CD8-positive, alpha-beta memory T cell (primary cell): Measurements from ENCODE around the gene BBIP1. TPM values are rescaled to one million over a fixed set of nuclear protein-coding genes. Genes with fewer than 3 reads are reported as not detected.

ENCODE experiments used
- CTCF ChIA-PET: fragments of 350-600 bp; sonication (Branson Sonifier 250); formaldehyde crosslinking; loops from one replicate; lab custom pipeline; 2021; ENCODE audit warnings: antibody characterized with exemption; lab: Charles Lee
- POLR2A ChIA-PET: fragments of 350-600 bp; sonication (Branson Sonifier 250); formaldehyde crosslinking; loops from one replicate; lab custom pipeline; 2021; ENCODE audit warnings: antibody characterized with exemption; lab: Charles Lee
- DNase-seq, 5 donors: peaks; one replicate each; pipeline versions ENCODE4 v3.0.0 to v3.0.0-alpha.2; 2020 to 2022; ENCODE audit warnings: mixed read lengths in 1 of 5
- H3K27ac ChIP-seq: one replicate; pipeline ENCODE4 v1.7.0; 2013; ENCODE audit warnings: low read depth, mild to moderate bottlenecking, low read length, moderate library complexity
- H3K27me3 ChIP-seq: 2 replicates; pipeline ENCODE4 v1.7.0; 2013; ENCODE audit warnings: low read length, mild to moderate bottlenecking; ENCODE audit not compliant: insufficient read depth, poor library complexity, severe bottlenecking
- H3K36me3 ChIP-seq: 2 replicates; pipeline ENCODE4 v1.7.0; 2013; ENCODE audit warnings: mild to moderate bottlenecking, low read length, moderate library complexity; ENCODE audit not compliant: insufficient read depth
- H3K4me1 ChIP-seq: 2 replicates; pipeline ENCODE4 v1.7.0; 2013; ENCODE audit warnings: mild to moderate bottlenecking, low read length, moderate library complexity; ENCODE audit not compliant: insufficient read depth
- H3K4me3 ChIP-seq: 2 replicates; pipeline ENCODE4 v1.7.0; 2013; ENCODE audit warnings: mild to moderate bottlenecking, low read length
- H3K9me3 ChIP-seq: 2 replicates; pipeline ENCODE4 v1.7.0; 2013; ENCODE audit warnings: mild to moderate bottlenecking, low read length
- H3K27ac Mint-ChIP-seq, 8 donors: one replicate each; pipeline ENCODE4 v1.8.0; 2020 to 2021; ENCODE audit warnings: mixed read lengths in 8 of 8, mild to moderate bottlenecking in 6 of 8, inconsistent platforms in 3 of 8, moderate library complexity in 3 of 8
- H3K27me3 Mint-ChIP-seq, 2 donors: one replicate each; pipeline ENCODE4 v1.8.0; 2020 to 2021; ENCODE audit warnings: mixed read lengths in 2 of 2, mild to moderate bottlenecking in 1 of 2, moderate library complexity in 1 of 2
- H3K36me3 Mint-ChIP-seq, 3 donors: one replicate each; pipeline ENCODE4 v1.8.0; 2020 to 2021; ENCODE audit warnings: mixed read lengths in 3 of 3, inconsistent platforms in 1 of 3, mild to moderate bottlenecking in 1 of 3
- H3K4me1 Mint-ChIP-seq, 3 donors: one replicate each; pipeline ENCODE4 v1.8.0; 2020 to 2021; ENCODE audit warnings: mixed read lengths in 3 of 3, inconsistent platforms in 1 of 3, mild to moderate bottlenecking in 1 of 3
- H3K4me3 Mint-ChIP-seq, 7 donors: one replicate each; pipeline ENCODE4 v1.8.0; 2020 to 2021; ENCODE audit warnings: mixed read lengths in 7 of 7, mild to moderate bottlenecking in 6 of 7, moderate library complexity in 4 of 7, inconsistent platforms in 2 of 7
- H3K9me3 Mint-ChIP-seq, 5 donors: one replicate each; pipeline ENCODE4 v1.8.0; 2020 to 2022; ENCODE audit warnings: mixed read lengths in 5 of 5, mild to moderate bottlenecking in 3 of 5, moderate library complexity in 2 of 5, inconsistent platforms in 1 of 5
- polyA plus RNA-seq: library from polyadenylated mRNA; unstranded; fragments of 300-500 nt; fragmentation: Illumina TruSeq; gene quantifications from one replicate; pipeline ENCODE4 v1.2.3, GENCODE V29; 2021
- total RNA-seq, 2 experiments: library from RNA; stranded (reverse); gene quantifications; one replicate each; pipeline ENCODE4 v1.2.3, GENCODE V29; 2021

BBIP1 gene
- total and polyA plus RNA-seq, 3 experiments from 2014 or later, result 34.9 to 41.1 (median 36.4) TPM

GRCh38 chr10:110880012-110880411, 39.0 kb downstream of the BBIP1 start:
- Mint-ChIP-seq H3K27me3 (no peaks in the 10 kb centered on the region), H3K4me1 (peaks cover 76 to 95% (median 93%) of the 10 kb centered on the region in 3 donors), H3K9me3 (no peaks in the 10 kb centered on the region), H3K27ac (peak overlapping the region; percentile 12 to 87 (median 47)), H3K36me3 (peaks cover 12 to 84% (median 19%) of the 10 kb centered on the region in 3 donors), H3K4me3 (peak overlapping the region in 6 of 7 donors; percentile 6 to 67 (median 28))
- H3K27me3 ChIP-seq, result no peaks in the 10 kb centered on the region
- no peak overlapping the region for H3K4me3 ChIP-seq
- H3K27ac ChIP-seq, result no peak overlapping the region
- H3K36me3 ChIP-seq, result peaks cover 20% of the 10 kb centered on the region
- DNase-seq, result no peak
- H3K9me3 ChIP-seq, result no peaks in the 10 kb centered on the region
- peaks cover 69% of the 10 kb centered on the region for H3K4me1 ChIP-seq
- ChIA-PET CTCF (interaction anchor here (0.7 to 2.2 kb wide), 3 partner anchors 14 to 76 kb away, joined by 3 to 9 read pairs (median 8); no protein-coding TSS in a partner anchor), POLR2A (no interaction called here)

- ChIA-PET POLR2A (interaction anchor here (1.3 to 1.9 kb wide), 5 partner anchors 10 to 74 kb away, joined by 3 to 8 read pairs (median 5); no protein-coding TSS in a partner anchor), CTCF (interaction anchor here (1.2 to 2.3 kb wide), 5 partner anchors 16 to 73 kb away, joined by 3 to 8 read pairs (median 6); no protein-coding TSS in a partner anchor)
- no peak for DNase-seq
- peak overlapping the region in 6 of 8 donors; percentile 47 to 92 (median 72) for H3K27ac Mint-ChIP-seq
- H3K27ac ChIP-seq, result no peak overlapping the region
- H3K36me3 ChIP-seq, result peaks cover 17% of the 10 kb centered on the region
- no peaks in the 10 kb centered on the region for H3K9me3 ChIP-seq
- peaks cover 6 to 75% (median 9%) of the 10 kb centered on the region in 3 donors for H3K36me3 Mint-ChIP-seq
- H3K4me1 ChIP-seq, result peaks cover 56% of the 10 kb centered on the region
- H3K27me3 ChIP-seq, result no peaks in the 10 kb centered on the region
- H3K4me1 Mint-ChIP-seq, result peaks cover 61 to 76% (median 69%) of the 10 kb centered on the region in 3 donors
- H3K4me3 ChIP-seq, result no peak overlapping the region
- no peaks in the 10 kb centered on the region for H3K9me3 Mint-ChIP-seq
- peak overlapping the region in 6 of 7 donors; percentile 4 to 81 (median 31) for H3K4me3 Mint-ChIP-seq
- no peaks in the 10 kb centered on the region for H3K27me3 Mint-ChIP-seq
These were observed 42.2 kb downstream of the BBIP1 start for GRCh38 chr10:110876788-110877187.

- no peak for DNase-seq
- Histone ChIP-seq H3K36me3 (peaks cover 13% of the 10 kb centered on the region), H3K4me1 (peaks cover 53% of the 10 kb centered on the region), H3K27me3 (no peaks in the 10 kb centered on the region), H3K27ac (no peak overlapping the region), H3K4me3 (no peak overlapping the region), H3K9me3 (no peaks in the 10 kb centered on the region)
- CTCF ChIA-PET, result interaction anchor here (1.0 to 2.3 kb wide), 4 partner anchors 41 to 130 kb away, joined by 3 to 6 read pairs (median 4); no protein-coding TSS in a partner anchor
- Mint-ChIP-seq H3K4me1 (peaks cover 58 to 75% (median 67%) of the 10 kb centered on the region in 3 donors), H3K27ac (peak overlapping the region in 7 of 8 donors; percentile 14 to 89 (median 69)), H3K36me3 (peaks cover 0 to 75% (median 5%) of the 10 kb centered on the region in 3 donors), H3K27me3 (no peaks in the 10 kb centered on the region), H3K9me3 (no peaks in the 10 kb centered on the region), H3K4me3 (peak overlapping the region; percentile 33 to 71 (median 58))
- POLR2A ChIA-PET, result interaction anchor here (0.5 to 1.9 kb wide), 5 partner anchors 15 to 73 kb away, joined by 3 to 8 read pairs (median 4); no protein-coding TSS in a partner anchor
These were observed 43.0 kb downstream of the BBIP1 start for GRCh38 chr10:110876000-110876399.

- CTCF ChIA-PET, result interaction anchor here (1.4 to 2.3 kb wide), 5 partner anchors 13 to 71 kb away, joined by 5 to 20 read pairs (median 7); no protein-coding TSS in a partner anchor
- peak overlapping the region; percentile 68 for H3K4me3 ChIP-seq
- H3K27ac Mint-ChIP-seq, result peak overlapping the region in 7 of 8 donors; percentile 92 to 98 (median 97)
These were observed 45.0 kb downstream of the BBIP1 start for GRCh38 chr10:110873951-110874350.

GRCh38 chr10:110872984-110873923, 45.7 kb downstream of the BBIP1 start:
- Mint-ChIP-seq H3K27me3 (peaks cover 0 to 1% of the 10 kb centered on the region in 2 donors), H3K9me3 (no peaks in the 10 kb centered on the region), H3K4me1 (peaks cover 64 to 75% (median 67%) of the 10 kb centered on the region in 3 donors), H3K36me3 (peaks cover 4 to 53% (median 6%) of the 10 kb centered on the region in 3 donors), H3K4me3 (peak overlapping the region; percentile 90 to 100 (median 95)), H3K27ac (peak overlapping the region; percentile 86 to 98 (median 98))
- CTCF ChIA-PET, result interaction anchor here (0.6 to 2.3 kb wide), 15 partner anchors 12 to 99 kb away, joined by 3 to 20 read pairs (median 4); partner anchors contain the start of gene BBIP1
- Histone ChIP-seq H3K27me3 (no peaks in the 10 kb centered on the region), H3K27ac (peak overlapping the region; percentile 77), H3K4me1 (peaks cover 68% of the 10 kb centered on the region), H3K4me3 (peak overlapping the region; percentile 68), H3K9me3 (no peaks in the 10 kb centered on the region), H3K36me3 (peaks cover 7% of the 10 kb centered on the region)
- POLR2A ChIA-PET, result interaction anchor here (0.6 to 2.8 kb wide), 11 partner anchors 9 to 662 kb away, joined by 3 to 54 read pairs (median 4); partner anchors contain the start of genes BBIP1 and SHOC2
- DNase-seq, result no peak

More at GRCh38 chr10:110873951-110874350, 45.0 kb downstream of the BBIP1 start:
- Histone ChIP-seq H3K4me1 (peaks cover 67% of the 10 kb centered on the region), H3K9me3 (no peaks in the 10 kb centered on the region), H3K36me3 (peaks cover 12% of the 10 kb centered on the region), H3K27me3 (no peaks in the 10 kb centered on the region), H3K27ac (peak overlapping the region; percentile 77)
- Mint-ChIP-seq H3K27me3 (peaks cover 0 to 1% of the 10 kb centered on the region in 2 donors), H3K36me3 (peaks cover 4 to 60% (median 6%) of the 10 kb centered on the region in 3 donors), H3K9me3 (no peaks in the 10 kb centered on the region), H3K4me1 (peaks cover 64 to 75% (median 67%) of the 10 kb centered on the region in 3 donors), H3K4me3 (peak overlapping the region; percentile 83 to 100 (median 93))
- POLR2A ChIA-PET, result interaction anchor here (1.3 kb wide), 1 partner anchor 71 kb away, joined by 6 read pairs; no protein-coding TSS in a partner anchor
- DNase-seq, result no peak

GRCh38 chr10:110872145-110872983, 46.6 kb downstream of the BBIP1 start:
- POLR2A ChIA-PET, result interaction anchor here (0.6 to 2.8 kb wide), 17 partner anchors 8 to 662 kb away, joined by 3 to 54 read pairs (median 4); partner anchors contain the start of genes BBIP1 and SHOC2
- peaks cover 4 to 44% (median 6%) of the 10 kb centered on the region in 3 donors for H3K36me3 Mint-ChIP-seq

More at GRCh38 chr10:110872145-110872983, 46.6 kb downstream of the BBIP1 start:
- CTCF ChIA-PET, result interaction anchor here (0.6 to 2.3 kb wide), 17 partner anchors 11 to 98 kb away, joined by 3 to 20 read pairs (median 4); partner anchors contain the start of gene BBIP1
- no peaks in the 10 kb centered on the region for H3K36me3 ChIP-seq
- Mint-ChIP-seq H3K27me3 (peaks cover 0 to 1% of the 10 kb centered on the region in 2 donors), H3K4me3 (peak overlapping the region; percentile 90 to 100 (median 95)), H3K4me1 (peaks cover 64 to 75% (median 67%) of the 10 kb centered on the region in 3 donors), H3K27ac (peak overlapping the region; percentile 97 to 98 (median 98)), H3K9me3 (no peaks in the 10 kb centered on the region)
- H3K27me3 ChIP-seq, result no peaks in the 10 kb centered on the region
- DNase-seq, result peak; percentile 77 to 94 (median 89)
- H3K9me3 ChIP-seq, result no peaks in the 10 kb centered on the region
- peak overlapping the region; percentile 68 for H3K4me3 ChIP-seq
- peak overlapping the region; percentile 77 for H3K27ac ChIP-seq
- peaks cover 72% of the 10 kb centered on the region for H3K4me1 ChIP-seq
